ENCODE measurements around the gene PCYT1B.

- TF ChIP-seq CTCF (IDR thresholded peaks at IDR 0.05) (no peak), EZH2 (IDR thresholded peaks at IDR 0.05; ENCODE audit: borderline replicate concordance, insufficient read depth, low read depth, low read length, poor library complexity, severe bottlenecking) (no peak)
Measured at GRCh38 chrX:24659646-24660045, 12.5 kb upstream of the PCYT1B start.

Measured in B cell (primary cell).